ENCODE data around the gene BAIAP2L2.

- TF ChIP-seq CTCF (IDR thresholded peaks at IDR 0.05) (no peak), POLR2AphosphoS5 (IDR thresholded peaks at IDR 0.05) (no peak), POLR2A (IDR thresholded peaks at IDR 0.05) (no peak)
These were observed 998 bp downstream of the BAIAP2L2 start for GRCh38 chr22:38109371-38110001.
